Thoracic aorta (tissue), 2 donors: ENCODE results near the gene CEBPA. TPM values are rescaled to one million over a fixed set of nuclear protein-coding genes. Genes with fewer than 3 reads are reported as not detected.

ENCODE experiments used
- ATAC-seq: fragments of 150-250 bp; one replicate; pipeline ENCODE4 v1.8.0; 2017; ENCODE audit warnings: low read depth; ENCODE audit not compliant: insufficient number of reproducible peaks, low FRiP score
- DNase-seq: peaks from one replicate; pipeline ENCODE4 v3.0.0-alpha.2; 2020; ENCODE audit warnings: low spot score
- H3K27ac ChIP-seq, 2 donors: fragments of 200-600 bp; sonication (generic); 1 replicate in 1 of 2; 2 replicates in 1 of 2; pipeline ENCODE4 v1.5.1; 2016; ENCODE audit warnings: mild to moderate bottlenecking in 2 of 2, moderate library complexity in 2 of 2
- H3K27me3 ChIP-seq: fragments of 200-600 bp; sonication (generic); replicated peaks from 2 replicates; pipeline ENCODE4 v1.6.0; 2016; ENCODE audit warnings: mild to moderate bottlenecking; ENCODE audit not compliant: insufficient read depth
- H3K36me3 ChIP-seq: fragments of 200-600 bp; sonication (generic); one replicate; pipeline ENCODE4 v1.5.1; 2016
- H3K4me1 ChIP-seq, 2 donors: fragments of 200-600 bp; sonication (generic); 1 replicate in 1 of 2; 2 replicates in 1 of 2; pipeline versions ENCODE4 v1.5.1 to v1.6.0; 2016; ENCODE audit warnings: low read depth in 2 of 2, mild to moderate bottlenecking in 1 of 2; ENCODE audit not compliant: control insufficient read depth in 1 of 2
- H3K4me3 ChIP-seq: fragments of 200-600 bp; sonication (generic); 2 replicates; pipeline ENCODE4 v1.5.1; 2016; ENCODE audit warnings: mild to moderate bottlenecking
- H3K9me3 ChIP-seq: fragments of 200-600 bp; sonication (generic); 2 replicates; pipeline ENCODE4 v1.5.1; 2016
- total RNA-seq, 2 donors: library from RNA; depleted of rRNA; stranded (reverse); fragments of >200 nt; gene quantifications; one replicate each; pipeline versions ENCODE4 v1.1.0 to v1.2.3, GENCODE V29; 2016
- TF ChIP-seq, protein P1 (sequence below): fragments of 200-600 bp; sonication (generic); IDR thresholded peaks from one replicate; pipeline ENCODE4 v1.5.1; 2019; ENCODE audit warnings: antibody characterized with exemption

CEBPA gene
- total RNA-seq, 2 donors from 2014 or later = 4.7 to 4.9 TPM

DNA sequence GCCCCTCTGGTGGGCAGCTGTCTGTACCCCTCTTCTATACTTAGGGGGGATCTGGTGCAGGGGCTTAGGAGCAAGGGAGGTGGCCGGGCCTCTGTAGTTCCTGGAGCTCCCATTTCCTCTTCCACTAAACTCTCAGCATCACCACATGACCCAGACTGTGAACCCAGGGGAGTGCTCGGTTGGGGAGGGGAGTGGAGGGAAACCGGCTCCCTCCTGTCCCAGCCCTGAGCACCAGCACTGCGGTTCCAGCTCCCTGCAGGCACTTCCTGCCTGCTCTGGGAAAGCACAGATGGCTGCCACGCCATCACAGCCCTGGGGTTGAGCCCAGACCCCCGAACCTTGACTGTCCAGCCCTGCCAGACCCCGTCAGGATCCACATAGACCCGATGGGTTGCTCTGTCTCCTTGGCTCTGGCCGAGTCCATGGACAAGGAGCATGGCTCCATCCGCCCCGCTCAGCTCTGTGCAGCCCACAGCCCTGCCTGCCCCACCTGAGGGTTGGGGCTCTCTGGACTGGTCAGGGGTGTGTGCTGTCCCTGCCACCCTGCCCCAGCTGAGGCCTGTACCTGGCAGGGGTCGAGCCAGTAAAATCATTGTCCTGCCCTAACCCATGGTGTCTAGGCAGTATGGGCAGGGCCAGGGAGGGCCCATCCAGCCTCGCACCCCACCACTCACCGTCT lies 40.7 kb downstream of the CEBPA start:
- no peaks in the 10 kb centered on the region for H3K36me3 ChIP-seq
- DNase-seq = no peak
- H3K27ac ChIP-seq = peak overlapping the region in 1 of 2 donors; percentile 22
- H3K4me3 ChIP-seq = no peak overlapping the region
- no peaks in the 10 kb centered on the region for H3K9me3 ChIP-seq
- H3K27me3 ChIP-seq = no peaks in the 10 kb centered on the region
- no peaks in the 10 kb centered on the region for H3K4me1 ChIP-seq
- TF ChIP-seq, protein P1, sequence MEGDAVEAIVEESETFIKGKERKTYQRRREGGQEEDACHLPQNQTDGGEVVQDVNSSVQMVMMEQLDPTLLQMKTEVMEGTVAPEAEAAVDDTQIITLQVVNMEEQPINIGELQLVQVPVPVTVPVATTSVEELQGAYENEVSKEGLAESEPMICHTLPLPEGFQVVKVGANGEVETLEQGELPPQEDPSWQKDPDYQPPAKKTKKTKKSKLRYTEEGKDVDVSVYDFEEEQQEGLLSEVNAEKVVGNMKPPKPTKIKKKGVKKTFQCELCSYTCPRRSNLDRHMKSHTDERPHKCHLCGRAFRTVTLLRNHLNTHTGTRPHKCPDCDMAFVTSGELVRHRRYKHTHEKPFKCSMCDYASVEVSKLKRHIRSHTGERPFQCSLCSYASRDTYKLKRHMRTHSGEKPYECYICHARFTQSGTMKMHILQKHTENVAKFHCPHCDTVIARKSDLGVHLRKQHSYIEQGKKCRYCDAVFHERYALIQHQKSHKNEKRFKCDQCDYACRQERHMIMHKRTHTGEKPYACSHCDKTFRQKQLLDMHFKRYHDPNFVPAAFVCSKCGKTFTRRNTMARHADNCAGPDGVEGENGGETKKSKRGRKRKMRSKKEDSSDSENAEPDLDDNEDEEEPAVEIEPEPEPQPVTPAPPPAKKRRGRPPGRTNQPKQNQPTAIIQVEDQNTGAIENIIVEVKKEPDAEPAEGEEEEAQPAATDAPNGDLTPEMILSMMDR = no peak
- ATAC-seq = no peak

DNA sequence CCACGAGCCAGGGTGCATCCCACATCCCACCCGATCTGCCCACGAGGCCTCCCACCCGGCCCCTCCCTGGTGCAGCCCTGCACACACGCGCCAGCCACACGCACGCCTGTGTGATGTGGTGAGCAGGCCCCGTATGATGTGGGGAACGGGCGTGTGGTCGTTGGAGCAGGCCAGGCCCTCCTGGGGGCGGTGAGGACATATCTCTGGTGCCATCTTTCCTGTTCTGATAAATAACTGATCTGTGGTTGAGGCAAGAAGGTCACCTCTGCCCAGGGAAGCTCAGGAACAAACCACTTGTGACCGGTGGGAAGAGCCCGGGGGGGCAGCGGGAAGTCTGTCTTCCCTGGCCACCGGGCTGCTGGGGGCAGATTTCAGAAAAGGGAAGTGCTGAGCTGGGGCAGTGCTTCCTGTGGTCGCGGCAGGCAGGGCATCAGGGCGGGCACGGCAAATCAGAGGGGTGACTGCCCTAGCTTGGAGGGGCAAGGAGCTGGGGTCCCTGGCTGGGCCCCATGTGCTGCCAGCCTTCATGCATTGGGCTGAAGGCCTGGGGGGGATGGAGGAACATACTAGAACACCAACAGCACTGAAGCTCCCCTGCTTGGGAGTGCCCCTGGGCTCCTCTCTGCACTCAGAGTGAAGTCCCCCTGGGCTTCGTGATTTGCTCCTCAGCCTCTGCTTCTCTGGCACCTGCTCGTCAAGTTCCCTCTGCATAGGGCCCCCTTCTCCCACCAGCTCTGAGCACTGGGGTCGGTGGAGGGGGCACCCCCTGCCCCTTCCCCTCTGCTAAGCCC lies 41.5 kb downstream of the CEBPA start:
- ATAC-seq = no peak
- no peaks in the 10 kb centered on the region for H3K4me1 ChIP-seq
- H3K27ac ChIP-seq = peak overlapping the region in 1 of 2 donors; percentile 22

DNA sequence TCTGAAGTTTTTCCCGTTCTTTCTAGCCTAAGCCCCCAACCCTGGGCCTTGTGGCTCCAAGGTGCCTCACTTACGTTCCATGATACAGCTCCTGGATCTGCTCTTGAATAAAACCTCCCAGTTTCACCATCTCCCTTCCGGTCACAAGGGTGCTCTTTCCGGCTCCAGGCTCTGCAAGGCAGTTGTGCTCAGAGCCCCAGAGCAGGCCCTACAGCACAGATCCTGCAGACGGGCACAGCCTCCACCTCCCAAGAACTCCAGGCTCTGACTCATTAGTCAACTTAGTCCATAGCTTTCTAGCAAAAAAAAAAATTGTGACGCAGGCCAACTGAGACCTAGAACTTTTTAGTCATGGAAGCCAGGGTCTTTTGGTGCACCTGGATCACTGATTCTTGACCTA lies 42.8 kb downstream of the CEBPA start:
- DNase-seq (no peak), ATAC-seq (no peak)
- Histone ChIP-seq H3K4me3 (no peak overlapping the region), H3K9me3 (no peaks in the 10 kb centered on the region), H3K4me1 (no peaks in the 10 kb centered on the region), H3K27ac (no peak overlapping the region), H3K36me3 (no peaks in the 10 kb centered on the region), H3K27me3 (no peaks in the 10 kb centered on the region)
- TF ChIP-seq, protein P1 = no peak

More for the DNA sequence above, 41.5 kb downstream of the CEBPA start:
- Histone ChIP-seq H3K9me3 (no peaks in the 10 kb centered on the region), H3K36me3 (no peaks in the 10 kb centered on the region), H3K27me3 (no peaks in the 10 kb centered on the region), H3K4me3 (no peak overlapping the region)
- TF ChIP-seq, protein P1 = no peak
- DNase-seq = no peak

DNA sequence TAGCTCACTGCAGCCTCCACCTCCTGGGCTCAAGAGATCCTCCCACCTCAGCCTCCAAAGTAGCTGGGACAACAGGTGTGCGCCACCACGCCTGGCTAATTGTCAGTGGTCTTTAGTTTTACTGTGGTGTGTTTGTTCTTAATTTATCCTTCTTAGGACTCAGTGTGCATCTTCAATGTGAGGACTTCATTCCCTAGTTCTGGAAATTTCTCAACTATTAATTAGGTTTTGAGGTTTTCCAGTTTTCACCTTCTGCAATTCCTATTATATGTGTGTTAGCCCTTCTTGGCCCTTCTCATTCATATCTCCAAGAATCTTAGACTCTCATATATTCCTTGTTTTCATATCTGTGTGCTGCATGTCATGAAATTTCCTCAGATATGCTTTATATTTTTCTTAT lies 44.5 kb downstream of the CEBPA start:
- no peak overlapping the region for H3K4me3 ChIP-seq
- no peaks in the 10 kb centered on the region for H3K4me1 ChIP-seq
- ATAC-seq (no peak), DNase-seq (no peak)
- TF ChIP-seq, protein P1 = no peak
- H3K27me3 ChIP-seq = no peaks in the 10 kb centered on the region
- H3K36me3 ChIP-seq = no peaks in the 10 kb centered on the region
- H3K27ac ChIP-seq = no peak overlapping the region
- H3K9me3 ChIP-seq = no peaks in the 10 kb centered on the region

DNA sequence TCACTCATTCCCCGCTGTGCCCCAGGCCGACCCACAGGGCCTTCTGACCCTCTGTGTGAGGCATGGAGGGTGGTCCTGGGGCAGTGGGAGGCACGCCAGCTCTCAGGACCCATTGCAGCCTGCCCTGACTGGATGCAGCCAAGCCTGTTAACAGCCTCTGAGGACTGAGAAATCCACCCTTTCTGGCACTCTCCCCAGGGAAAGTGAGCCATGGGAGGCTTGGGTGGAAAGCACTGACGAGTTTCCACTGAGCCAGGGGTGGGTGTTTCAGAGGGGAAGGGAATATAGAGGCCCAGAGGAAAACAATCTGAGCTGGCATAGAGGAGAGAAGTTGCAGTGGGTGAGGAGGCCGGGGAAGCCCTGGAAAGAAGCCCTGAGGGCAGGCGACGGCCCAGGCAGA lies 46.1 kb downstream of the CEBPA start:
- ATAC-seq (no peak), DNase-seq (no peak)
- H3K27me3 ChIP-seq = no peaks in the 10 kb centered on the region
- no peaks in the 10 kb centered on the region for H3K36me3 ChIP-seq
- TF ChIP-seq, protein P1 = no peak
- no peaks in the 10 kb centered on the region for H3K9me3 ChIP-seq
- H3K4me3 ChIP-seq = no peak overlapping the region
- H3K4me1 ChIP-seq = no peaks in the 10 kb centered on the region
- H3K27ac ChIP-seq = no peak overlapping the region
